Epithelial cell of esophagus (primary cell): ENCODE measurements around the gene LMCD1.

Experiments used
- DNase-seq: peaks from one replicate; pipeline ENCODE4 v3.0.0; 2010; ENCODE audit warnings: low read depth
- H3K4me3 ChIP-seq: 2 replicates; pipeline ENCODE4 v1.5.1; 2011; ENCODE audit warnings: mild to moderate bottlenecking, low read length, control low read depth
- TF ChIP-seq, protein P1 (sequence below): IDR thresholded peaks from 2 replicates; pipeline ENCODE4 v1.5.1; 2011; ENCODE audit warnings: low read depth, mild to moderate bottlenecking, low read length, control low read depth, inconsistent platforms; ENCODE audit not compliant: insufficient read depth; ENCODE audit errors: missing control alignments

LMCD1 gene

DNA sequence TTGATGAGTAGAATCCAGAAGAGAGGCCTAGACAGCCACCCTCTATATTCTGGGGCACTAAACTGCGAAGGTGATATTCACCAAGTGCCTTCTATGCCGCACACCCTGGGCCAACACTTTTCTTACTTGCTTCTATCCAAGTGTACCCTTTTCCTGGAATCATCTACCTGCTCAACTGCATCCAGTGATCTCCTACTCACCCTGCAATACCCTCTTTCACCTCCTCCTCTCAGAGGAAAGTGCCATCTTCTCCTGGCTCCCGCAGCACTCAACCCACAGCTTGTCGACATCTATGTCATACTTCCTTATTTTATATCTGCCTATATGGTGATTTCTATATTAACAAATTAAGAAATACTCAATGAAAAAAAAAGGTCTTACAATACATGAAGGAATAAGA is 28.6 kb upstream of the LMCD1 start:
- H3K4me3 ChIP-seq = no peak overlapping the region
- no peak for DNase-seq
- TF ChIP-seq, protein P1, sequence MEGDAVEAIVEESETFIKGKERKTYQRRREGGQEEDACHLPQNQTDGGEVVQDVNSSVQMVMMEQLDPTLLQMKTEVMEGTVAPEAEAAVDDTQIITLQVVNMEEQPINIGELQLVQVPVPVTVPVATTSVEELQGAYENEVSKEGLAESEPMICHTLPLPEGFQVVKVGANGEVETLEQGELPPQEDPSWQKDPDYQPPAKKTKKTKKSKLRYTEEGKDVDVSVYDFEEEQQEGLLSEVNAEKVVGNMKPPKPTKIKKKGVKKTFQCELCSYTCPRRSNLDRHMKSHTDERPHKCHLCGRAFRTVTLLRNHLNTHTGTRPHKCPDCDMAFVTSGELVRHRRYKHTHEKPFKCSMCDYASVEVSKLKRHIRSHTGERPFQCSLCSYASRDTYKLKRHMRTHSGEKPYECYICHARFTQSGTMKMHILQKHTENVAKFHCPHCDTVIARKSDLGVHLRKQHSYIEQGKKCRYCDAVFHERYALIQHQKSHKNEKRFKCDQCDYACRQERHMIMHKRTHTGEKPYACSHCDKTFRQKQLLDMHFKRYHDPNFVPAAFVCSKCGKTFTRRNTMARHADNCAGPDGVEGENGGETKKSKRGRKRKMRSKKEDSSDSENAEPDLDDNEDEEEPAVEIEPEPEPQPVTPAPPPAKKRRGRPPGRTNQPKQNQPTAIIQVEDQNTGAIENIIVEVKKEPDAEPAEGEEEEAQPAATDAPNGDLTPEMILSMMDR = no peak

DNA sequence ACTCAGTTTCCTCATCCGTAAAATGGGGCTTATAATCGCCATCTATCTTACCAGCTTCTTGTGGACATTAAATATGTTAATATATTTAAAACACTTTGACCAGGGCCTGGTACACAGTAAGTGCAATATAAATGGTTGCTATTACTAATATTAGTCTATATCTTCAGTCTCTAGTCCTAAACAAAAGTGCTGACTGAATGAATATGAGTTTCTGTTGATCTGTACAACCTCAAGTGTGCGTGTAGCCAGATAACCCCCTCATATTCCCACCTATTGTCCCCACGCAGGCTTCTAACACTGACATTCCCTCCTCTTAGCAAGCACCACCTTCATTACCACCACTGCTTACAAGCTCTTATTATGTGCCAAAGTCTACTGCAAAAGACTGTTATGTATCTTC is 27.6 kb upstream of the LMCD1 start:
- TF ChIP-seq, protein P1 = no peak
- no peak overlapping the region for H3K4me3 ChIP-seq
- no peak for DNase-seq

DNA sequence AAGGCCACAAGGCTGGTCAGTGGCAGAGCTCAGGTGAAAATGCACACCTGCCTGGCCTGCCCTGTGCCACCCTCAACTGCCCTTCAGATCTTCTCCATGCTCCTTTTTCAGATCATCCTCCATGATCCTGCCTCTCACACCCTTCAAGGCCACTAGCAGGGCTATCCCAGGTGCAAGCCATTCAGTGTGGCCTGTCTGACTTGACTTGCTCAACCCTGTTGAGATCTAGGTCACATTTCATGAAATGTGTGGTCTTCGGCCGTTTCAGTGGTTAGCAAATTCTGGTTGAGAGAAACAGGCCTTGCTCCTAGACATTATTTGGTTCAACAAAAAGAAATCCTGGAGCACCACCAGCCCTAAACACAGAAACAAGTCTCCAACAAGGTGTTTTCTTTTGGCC is 26.6 kb upstream of the LMCD1 start:
- TF ChIP-seq, protein P1 = no peak
- DNase-seq = no peak
- no peak overlapping the region for H3K4me3 ChIP-seq

DNA sequence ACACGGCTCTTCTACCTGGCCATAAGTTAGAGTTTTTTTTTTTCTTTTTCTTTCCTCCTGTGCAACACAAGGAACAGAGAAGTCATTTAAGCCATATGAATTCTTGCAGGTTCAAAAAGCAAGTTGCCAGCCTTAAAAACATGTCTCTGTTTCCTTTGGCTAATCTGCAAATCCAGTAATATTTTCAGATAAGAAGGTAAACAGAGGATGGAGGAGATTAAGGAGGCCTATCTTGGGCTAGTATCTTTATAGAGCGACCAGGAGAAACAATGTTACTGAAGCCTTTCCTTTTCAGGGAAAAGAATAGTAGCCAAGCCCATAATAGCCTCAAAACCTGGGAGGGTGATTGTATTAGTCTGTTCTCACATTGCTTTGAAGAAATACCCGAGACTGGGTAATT is 20.9 kb upstream of the LMCD1 start:
- no peak overlapping the region for H3K4me3 ChIP-seq
- DNase-seq = no peak
- TF ChIP-seq, protein P1 = no peak

DNA sequence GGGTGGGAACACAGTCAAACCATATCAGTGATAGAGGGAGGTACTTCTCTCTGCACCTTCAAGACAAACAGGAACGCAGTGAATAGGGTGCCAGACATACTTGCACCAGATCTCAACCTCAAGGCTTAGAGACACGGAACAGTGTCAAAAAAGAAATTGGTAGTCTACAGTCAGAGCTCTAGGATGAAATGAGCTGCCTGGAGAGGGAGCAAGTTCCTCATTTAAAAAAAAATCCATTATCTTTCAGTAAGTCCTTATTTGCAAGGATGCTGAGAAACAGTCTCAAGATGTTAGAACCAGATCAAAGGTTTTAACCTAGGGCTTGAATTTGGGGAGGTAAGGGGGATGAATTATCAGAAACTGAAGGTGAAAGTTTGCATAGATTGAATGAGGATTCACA is 20.2 kb upstream of the LMCD1 start:
- TF ChIP-seq, protein P1 = no peak
- no peak overlapping the region for H3K4me3 ChIP-seq
- no peak for DNase-seq

DNA sequence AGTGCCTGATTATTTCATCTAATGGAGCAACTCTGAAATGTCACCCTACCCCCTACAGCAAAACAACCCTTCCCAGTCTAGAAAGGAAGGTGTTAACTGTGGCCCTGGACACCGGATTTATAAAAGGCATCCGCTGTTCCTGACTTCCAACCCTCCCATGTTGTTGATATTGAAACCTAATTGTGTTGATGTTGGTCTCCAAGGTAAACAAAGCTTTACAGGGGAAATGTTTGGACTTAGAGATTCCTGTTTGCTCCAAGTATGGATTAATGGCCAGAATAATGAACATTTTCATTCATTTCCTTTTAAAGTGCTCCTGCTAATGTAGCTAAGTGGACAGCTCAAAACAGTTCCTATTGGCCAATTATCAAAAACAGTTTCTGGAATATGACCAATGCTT is 19.4 kb upstream of the LMCD1 start:
- DNase-seq = no peak
- TF ChIP-seq, protein P1 = no peak
- H3K4me3 ChIP-seq = no peak overlapping the region

DNA sequence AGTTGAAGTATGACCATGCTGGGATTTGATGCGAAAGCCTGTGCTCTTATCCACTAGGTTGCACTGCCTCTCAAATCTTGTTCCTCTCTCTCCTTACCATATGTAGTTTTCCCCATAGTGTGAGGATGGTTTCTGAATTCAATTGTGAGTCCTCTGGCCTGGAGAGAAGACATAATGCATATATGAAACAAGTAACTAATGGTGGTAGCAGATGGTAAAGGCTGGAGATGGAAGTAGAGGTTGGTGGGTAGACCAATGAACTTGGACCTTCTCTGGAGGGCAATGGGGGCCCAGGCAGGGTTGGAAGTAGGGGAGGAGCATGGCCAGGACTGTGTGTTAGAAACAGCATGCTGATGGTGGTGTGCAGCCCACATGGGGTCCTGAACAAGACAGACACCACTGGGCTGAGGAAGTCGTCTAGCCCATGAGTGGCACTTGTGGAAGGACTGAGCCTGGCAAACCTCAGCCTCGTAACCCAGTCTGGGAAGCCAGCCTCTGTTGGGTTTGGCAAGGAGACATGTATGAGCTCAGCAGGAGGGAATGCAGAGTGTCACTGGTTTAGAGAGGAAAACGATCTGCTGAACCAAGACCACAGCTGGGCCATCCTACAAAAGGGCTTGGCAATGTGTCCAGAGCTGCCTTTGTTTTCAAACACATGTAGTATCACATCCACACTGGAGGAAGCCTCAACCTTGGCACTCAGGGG is 18.5 kb upstream of the LMCD1 start:
- DNase-seq = peak; percentile 83
- TF ChIP-seq, protein P1 = no peak
- no peak overlapping the region for H3K4me3 ChIP-seq
